GM12873 (cell line): ENCODE results near the gene DDOST.

Experiments used
- CTCF ChIP-seq: IDR thresholded peaks from 2 replicates; pipeline ENCODE4 v1.5.1; 2012; ENCODE audit warnings: low read depth, mild to moderate bottlenecking, moderate library complexity, low read length, control low read depth; ENCODE audit not compliant: insufficient read depth; ENCODE audit errors: missing control alignments

Gene DDOST

DNA sequence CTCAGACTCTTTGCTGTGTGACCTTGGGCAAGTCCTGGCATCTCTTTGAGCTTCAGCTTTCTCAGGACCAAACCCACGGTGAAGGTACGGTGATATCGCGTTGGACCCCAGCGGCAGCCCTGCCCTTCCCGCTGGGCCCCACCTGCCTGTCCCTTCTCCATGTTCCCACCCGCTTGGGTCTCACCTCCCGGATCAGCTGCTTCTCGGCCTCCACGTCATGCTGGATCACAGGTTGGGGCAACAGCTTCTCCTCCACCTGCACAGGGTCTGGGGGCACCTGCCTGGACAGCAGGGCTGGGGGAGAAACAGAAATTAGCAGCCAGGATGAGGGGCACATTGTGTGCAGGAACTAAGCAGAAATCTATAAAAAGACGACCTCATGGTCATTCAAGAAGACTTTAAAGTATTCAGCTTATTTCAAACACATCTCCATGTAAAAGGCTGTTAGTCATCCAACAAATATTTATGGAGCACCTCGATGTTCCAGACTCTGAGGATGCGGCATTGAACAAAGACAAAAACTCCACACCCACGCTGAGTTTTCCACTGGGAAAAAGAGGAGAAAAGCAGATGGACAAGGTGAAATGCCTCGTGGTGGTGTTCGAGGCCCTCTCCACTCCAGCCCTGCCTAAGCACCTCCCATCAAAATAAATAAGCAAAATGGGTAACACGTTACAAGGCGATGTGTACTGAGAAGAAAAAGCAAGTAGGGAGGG lies 37.2 kb upstream of the DDOST start:
- TF ChIP-seq CTCF, result no peak

GRCh38 chr1:20697563-20697962 lies 36.4 kb upstream of the DDOST start:
- TF ChIP-seq CTCF, result no peak

DNA sequence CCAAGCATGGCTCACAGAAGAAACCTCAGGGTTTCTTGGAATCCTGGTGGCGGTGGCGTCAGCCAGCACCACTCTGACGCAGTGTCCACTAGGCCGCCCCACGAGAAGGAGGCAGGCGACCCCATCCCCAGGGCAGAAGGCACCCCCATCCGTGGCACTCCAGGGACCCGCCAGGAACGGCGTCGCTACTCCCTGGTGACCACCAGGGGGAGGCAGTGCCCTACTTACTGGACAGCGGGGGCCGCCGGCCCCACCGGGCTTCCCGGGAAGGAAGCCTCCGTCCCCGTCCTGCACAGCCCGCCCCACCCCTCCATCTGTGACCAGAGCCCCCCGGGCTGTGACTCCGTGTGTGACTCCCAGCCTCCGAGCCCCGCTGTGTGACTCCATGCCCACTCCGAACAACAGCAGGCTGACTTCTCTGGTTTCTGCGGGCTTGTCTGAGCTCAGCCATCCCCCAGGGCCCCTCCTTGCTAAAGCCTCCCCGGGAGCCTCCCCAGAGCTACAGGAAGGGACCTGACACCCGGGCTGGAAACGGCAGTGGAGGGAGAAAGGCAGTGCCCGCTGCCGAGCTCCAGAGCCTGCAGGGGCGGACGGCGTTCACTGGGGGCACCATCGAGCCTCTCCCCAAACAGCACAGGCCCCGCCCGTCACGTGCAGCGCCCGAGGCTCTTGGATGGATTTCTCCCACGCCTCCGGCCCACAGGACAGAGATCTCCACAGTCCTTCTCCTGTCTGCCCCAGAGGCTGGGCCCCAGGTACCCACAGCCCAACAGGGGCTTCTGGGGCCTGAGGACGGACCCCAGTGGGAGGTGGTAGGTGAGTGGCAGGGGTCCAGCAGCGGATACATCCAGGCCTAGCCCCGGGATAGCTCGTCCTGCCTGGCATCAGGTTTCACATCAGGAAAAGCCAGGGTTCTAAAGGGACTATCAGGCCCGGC lies 35.5 kb upstream of the DDOST start:
- TF ChIP-seq CTCF, result peak; percentile 93

GRCh38 chr1:20695515-20695914 lies 34.3 kb upstream of the DDOST start:
- TF ChIP-seq CTCF, result no peak

DNA sequence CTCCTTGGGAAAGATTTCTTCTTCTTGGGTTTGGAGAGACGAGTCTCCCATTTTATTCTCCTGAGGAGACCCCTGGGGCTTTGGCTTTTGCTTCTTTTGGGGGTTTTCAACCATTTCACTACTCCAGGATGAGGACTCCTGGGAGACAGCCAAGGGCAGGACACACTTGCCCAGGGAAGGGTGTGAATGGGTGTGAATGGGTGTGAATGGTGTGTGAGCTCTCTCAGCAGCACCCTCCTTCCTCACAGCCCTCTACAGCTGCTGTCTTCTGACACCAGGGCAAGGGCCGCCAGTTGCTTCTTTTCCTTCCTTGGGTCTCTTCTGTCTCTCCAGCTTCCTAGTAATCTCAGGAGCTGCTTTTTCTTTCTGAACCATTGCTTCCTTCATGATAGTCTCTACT lies 32.5 kb upstream of the DDOST start:
- no peak for TF ChIP-seq CTCF

GRCh38 chr1:20691872-20692271 lies 30.7 kb upstream of the DDOST start:
- TF ChIP-seq CTCF, result no peak

GRCh38 chr1:20689645-20690056 lies 28.5 kb upstream of the DDOST start:
- no peak for TF ChIP-seq CTCF
